Thoracic aorta endothelial cell (primary cell): ENCODE data around the gene VEZF1. TPM values are rescaled to one million over a fixed set of nuclear protein-coding genes. Genes with fewer than 3 reads are reported as not detected.

Source experiments
- small RNA-seq: library from RNA; depleted of rRNA; stranded (forward); fragments of <200 nt; gene quantifications from one replicate; pipeline ENCODE3, GENCODE V24; 2012
- total RNA-seq: library from RNA; depleted of rRNA; stranded (reverse); fragments of >200 nt; gene quantifications from 2 replicates; pipeline ENCODE4 v1.2.3, GENCODE V29; 2012

The VEZF1 gene
- 42.3 and 69.2 TPM in 2 replicates for total RNA-seq

GRCh38 chr17:57987581-57988300 lies at the start of gene VEZF1:
VEZF1 (minus strand) TSS chr17:57988254; CDS start chr17:57988111, 143 bp downstream.

GRCh38 chr17:58006924-58007780 lies 19.1 kb upstream of the VEZF1 start, which contains the start of gene SRSF1:
SRSF1 (minus strand) TSS chr17:58007246; CDS start chr17:58007137, 109 bp downstream.

GRCh38 chr17:57955183-57955931 lies 32.7 kb downstream of the VEZF1 start, which contains the start of gene CUEDC1:
CUEDC1 (minus strand) TSS chr17:57955412; CDS start chr17:57885564, 69,848 bp downstream.

Small RNAs within 50 kb of the gene (small RNA-seq; reads per million reads assigned to genes)
- not detected for gene AC015813.4

Other genes with a start within 250 kb of the VEZF1 start
- gene CCDC182, start 243.0 kb downstream of the VEZF1 start, total RNA-seq, result not detected in 2 replicates
- gene MRPS23, start 138.2 kb downstream of the VEZF1 start, total RNA-seq, result 22.7 and 34.5 TPM in 2 replicates
- gene CUEDC1, start 32.8 kb downstream of the VEZF1 start, total RNA-seq, result 12.1 and 12.5 TPM in 2 replicates
- 524 and 537 TPM in 2 replicates for gene SRSF1, start 19.0 kb upstream of the VEZF1 start, total RNA-seq
- 12.9 and 14.9 TPM in 2 replicates for gene DYNLL2, start 95.2 kb upstream of the VEZF1 start, total RNA-seq
- gene OR4D1, start 160.1 kb upstream of the VEZF1 start, total RNA-seq, result not detected in 2 replicates
- not detected in 2 replicates for gene OR4D2, start 178.7 kb upstream of the VEZF1 start, total RNA-seq
- gene EPX, start 204.5 kb upstream of the VEZF1 start, total RNA-seq, result not detected in 2 replicates
- gene MKS1, start 231.0 kb upstream of the VEZF1 start, total RNA-seq, result 9.4 and 11.2 TPM in 2 replicates